NCI-H146 treated with DMSO at 0.1 percent for 48 hours (cell line): ENCODE data around the gene NEK8.

Experiments
- DNase-seq: peaks from one replicate; lab custom pipeline; 2025; ENCODE audit not compliant: unreplicated experiment; lab: John Stamatoyannopoulos, UW

The NEK8 gene

DNA sequence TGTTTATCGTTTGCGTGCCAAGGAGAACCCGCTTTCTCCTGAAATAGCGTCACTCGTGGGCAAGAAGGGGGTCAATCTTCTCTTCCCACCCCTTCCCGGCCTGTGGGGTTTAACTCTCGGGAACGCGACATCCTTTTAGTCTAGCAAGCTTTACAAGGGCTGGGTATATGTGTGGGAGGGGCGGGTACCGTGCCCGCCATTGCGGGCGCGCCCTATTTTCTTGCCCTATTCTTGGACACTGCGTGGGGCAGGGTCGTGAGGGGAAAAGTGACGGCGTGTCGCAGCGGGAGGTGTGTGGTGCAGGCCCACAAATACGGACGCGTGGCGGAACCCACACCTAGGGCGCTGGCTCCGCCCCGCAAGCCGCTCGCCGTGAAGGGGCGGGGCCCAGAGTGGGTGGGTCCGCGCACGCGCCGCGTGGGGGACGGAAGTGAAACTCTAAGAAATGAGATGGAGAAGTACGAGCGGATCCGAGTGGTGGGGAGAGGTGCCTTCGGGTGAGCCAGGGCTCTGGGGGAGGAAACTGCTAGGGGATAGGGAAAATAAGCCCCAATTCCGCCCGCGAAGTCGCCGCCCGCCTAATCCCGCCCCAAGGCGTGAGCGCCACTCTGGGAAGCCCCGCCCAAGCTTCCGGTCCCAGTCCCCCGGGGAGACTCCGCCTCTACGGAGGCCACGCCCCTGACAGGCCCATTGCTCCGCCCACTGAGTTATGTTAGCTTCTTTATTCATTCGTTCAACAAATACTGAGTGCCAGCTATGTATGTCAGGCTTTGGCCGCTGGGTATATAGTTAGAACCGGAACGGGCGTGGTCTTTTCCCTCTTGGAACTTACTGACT lies at the start of gene NEK8:
Gene NEK8 (plus strand): TSS at position 425 of the 837 bp plus-strand sequence. CDS start 26 bp downstream, at position 451.
- peak; percentile 81 for DNase-seq

GRCh38 chr17:28682655-28683054 lies 45.9 kb upstream of the NEK8 start:
- DNase-seq: no peak

- no peak for DNase-seq
Measured at GRCh38 chr17:28684963-28685362, 43.6 kb upstream of the NEK8 start.

DNA sequence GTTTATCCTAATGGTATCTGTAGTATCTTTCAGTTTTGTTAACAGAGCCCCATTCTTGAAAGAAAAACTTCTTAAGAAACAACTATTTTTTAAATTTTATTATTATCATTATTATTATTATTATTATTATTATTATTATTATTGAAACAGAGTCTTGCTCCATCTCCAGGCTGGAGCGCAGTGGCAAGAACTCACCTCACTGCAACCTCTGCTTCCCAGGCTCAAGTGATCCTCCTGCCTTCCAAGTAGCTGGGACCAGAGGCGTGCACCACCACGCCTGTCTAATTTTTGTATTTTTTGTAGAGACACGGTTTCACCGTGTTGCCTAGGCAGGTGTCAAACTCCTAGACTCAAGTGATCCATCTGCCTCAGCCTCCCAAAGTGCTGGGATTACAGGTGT lies 43.2 kb upstream of the NEK8 start:
- no peak for DNase-seq

DNA sequence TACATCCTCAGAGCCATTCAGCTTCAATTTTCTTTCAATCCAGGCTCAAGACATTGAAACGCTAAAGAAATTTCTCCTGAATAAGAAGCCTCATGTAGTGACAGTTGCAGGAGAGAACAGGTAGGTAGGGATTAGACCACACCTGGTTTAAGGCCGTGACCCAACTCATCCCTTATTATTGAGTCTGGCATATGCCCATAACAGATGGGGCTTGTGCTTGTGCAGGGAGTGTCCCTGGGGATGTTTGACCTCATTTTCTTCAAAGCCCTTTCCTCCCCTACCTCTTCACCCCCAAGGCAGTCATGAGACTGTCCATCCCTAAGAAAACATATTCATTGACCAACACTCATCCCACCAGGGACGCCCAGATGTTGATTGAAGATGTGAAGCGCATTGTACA lies 42.3 kb upstream of the NEK8 start:
- no peak for DNase-seq

DNA sequence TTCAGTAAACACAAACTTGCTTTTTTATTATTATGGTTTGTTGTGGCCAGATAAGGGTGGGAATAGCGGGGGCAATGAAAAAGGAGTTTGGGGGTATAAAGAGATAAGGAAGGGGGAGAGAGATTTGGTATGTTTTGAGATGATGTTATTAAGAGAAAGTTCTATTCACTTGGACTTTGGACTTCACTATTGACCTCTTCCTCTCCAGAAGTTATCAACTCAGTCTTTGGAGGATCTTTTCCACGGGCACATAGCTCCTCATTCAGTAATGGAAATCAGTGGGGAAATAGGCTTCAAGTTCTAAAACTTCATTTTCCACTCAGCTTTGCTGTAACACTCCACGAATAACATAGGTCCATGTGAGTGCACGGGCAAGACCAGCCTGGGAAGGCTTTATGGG lies 40.1 kb upstream of the NEK8 start:
- DNase-seq: no peak

DNA sequence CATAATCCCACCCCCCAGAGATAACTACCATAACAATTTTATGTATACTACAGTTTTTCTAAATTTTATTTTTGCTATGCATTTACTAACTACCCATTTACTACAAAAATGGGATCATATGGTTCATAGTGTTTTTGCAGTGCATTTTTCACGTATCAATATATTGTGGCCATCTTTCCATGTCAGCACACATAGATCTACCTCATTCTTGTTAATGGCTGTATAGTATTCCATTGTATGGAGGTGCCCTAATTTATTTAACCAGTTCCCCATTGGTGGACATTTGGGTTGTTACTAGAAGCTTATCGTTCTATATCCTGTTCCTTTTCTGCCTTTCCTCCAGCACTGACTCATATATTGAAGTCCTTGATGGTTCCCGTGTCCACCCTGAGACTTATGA lies 39.6 kb upstream of the NEK8 start:
- no peak for DNase-seq

- DNase-seq: no peak
Measured at GRCh38 chr17:28693869-28694268, 34.7 kb upstream of the NEK8 start.

DNA sequence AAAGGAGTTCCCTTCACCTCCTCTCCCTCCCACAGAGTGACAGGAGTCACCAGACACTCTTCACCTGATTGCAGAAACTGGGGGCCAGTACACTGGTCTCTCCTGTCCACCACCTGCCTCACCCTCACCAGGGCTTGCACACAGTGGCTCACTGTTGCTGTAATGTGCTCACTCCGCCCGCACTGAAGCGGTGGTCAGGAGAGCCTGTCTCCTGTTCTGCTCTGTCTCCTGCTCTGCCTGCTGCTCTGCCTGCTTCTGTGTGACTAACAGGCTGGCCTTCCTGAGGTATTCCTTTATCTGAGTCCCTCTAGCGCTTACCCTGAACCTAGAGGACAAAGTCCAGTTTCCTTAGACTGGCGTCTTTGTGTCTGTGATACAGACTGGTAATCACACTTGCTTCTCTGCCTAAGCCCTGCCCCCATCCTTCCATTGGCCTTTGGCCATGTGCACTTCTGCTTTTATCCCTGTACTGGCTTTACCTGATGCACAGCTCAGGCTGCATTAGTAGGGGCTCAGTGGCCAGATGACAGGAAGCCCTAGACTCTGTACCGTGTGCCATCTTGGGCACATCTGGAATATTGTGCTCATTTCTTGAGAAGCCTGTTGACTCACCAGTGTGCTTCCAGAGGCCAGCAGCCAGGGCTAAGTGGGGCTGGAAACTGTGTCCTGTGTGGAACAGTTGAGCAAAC lies 30.2 kb upstream of the NEK8 start:
- DNase-seq: no peak

GRCh38 chr17:28700278-28700677 lies 28.3 kb upstream of the NEK8 start:
- no peak for DNase-seq

DNA sequence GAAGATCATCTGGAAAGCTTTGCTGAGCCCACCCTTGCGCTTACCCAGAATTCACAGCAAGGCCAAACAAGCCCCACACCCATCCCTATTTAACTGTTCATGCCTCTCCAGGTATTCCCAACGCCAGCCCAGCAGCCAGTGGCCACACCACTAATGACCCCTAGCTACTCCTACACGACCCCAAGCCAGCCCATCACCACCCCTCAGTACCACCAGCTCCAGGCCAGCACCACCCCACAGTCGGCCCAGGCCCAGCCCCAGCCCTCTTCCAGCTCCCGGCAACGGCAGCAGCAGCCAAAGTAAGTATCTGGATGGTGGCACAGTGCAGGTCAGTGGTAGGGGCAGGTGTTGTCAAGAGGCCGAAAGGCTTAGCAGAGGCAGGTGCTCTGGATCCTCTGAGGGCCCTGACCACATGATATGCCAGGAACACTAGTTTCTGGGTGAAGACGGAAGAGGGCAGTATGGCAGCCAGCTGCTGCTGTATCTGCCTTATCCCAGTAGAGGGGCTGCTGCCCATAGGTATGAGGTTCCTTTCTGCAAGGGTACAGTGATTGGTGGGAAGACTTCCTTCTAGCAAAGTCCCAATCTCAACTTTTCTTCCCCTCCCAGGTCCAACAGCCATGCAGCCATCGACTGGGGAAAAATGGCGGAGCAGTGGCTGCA lies 27.6 kb upstream of the NEK8 start:
- DNase-seq: no peak

GRCh38 chr17:28702026-28702751 lies 26.4 kb upstream of the NEK8 start:
- DNase-seq: no peak

DNA sequence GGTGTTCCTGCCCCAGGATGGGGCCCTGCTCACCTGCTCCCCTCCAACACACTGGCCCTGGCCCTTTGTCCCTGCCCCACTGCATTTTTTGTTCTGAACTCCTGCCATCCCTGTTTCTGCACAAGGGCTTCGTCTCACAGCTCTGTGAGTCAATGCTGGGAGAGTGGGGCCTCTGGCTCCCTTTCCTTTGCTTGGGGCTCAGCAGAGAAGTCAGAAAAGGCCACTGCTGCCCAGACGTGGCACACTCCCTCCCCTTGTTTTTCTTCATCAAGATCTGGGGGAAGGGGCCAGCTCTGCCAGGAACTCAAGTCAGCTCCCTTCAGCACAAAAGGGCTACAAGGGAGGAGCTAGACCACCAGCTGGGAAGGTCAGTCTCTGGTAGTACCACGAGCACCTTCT lies 25.8 kb upstream of the NEK8 start:
- DNase-seq: no peak

DNA sequence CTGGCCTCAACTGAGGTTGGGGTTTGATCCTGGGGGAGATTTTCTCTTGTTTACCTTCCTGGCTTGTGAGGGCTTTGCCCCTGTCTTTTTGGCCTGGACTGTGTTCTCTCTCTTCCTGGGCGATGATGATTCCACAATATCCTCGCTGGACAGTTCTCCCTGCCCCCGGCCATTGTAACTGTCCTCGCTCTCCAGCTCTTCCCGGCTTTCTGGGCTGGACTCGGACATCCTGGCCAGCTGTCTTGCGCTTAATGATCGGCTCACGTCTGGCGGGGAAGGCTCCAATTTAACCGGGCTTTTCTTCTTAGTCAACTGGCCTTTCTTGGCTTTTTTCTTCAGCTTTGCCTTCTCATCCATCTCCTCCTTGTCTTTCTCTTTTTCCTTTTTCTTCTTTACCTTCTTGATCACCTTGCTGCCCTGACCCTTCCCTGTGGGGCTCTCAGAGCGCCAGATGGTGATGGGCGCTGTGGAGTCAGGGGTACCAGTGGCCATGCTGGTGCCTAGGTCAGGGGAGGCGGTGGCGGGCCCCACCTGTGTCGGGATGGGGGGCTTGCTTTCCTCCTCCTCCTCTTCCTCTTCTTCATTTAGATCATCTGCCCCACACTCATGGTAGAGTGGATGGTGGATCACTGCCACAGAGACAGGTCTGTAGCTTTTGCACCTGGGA lies 24.9 kb upstream of the NEK8 start:
- DNase-seq: no peak

DNA sequence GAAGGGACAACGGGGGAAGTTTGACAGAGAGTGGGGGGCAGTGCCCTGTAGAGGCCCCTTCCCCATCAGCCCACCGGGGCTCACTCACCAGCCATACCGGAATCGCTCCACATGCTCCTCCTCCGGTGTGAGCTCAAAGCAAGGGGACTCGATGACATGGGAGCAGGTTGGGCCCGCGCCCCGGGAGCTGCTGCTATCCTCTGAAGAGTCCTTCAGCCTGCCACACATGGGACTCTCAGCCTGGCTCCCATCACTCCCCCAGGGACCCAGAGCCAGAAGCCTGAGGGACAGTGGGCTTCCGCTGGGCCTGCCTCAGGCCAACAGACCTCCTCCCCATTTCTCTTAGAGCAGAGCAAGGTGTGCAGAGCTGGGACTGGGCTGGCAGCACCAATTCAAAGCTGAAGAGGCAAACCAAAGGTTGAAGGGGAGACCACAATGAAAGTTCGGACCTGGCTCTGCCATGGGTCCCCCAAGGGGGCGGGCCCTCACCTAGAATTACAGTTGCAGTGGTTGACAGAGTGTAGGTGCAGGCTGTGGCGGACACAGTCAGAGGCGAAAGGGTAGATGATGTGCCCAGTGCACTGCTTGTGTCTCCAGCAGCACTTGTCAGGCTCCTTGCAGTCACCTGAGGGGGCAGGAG lies 24.2 kb upstream of the NEK8 start:
- DNase-seq: no peak

- DNase-seq: no peak
Measured at GRCh38 chr17:28705074-28705659, 23.4 kb upstream of the NEK8 start.

DNA sequence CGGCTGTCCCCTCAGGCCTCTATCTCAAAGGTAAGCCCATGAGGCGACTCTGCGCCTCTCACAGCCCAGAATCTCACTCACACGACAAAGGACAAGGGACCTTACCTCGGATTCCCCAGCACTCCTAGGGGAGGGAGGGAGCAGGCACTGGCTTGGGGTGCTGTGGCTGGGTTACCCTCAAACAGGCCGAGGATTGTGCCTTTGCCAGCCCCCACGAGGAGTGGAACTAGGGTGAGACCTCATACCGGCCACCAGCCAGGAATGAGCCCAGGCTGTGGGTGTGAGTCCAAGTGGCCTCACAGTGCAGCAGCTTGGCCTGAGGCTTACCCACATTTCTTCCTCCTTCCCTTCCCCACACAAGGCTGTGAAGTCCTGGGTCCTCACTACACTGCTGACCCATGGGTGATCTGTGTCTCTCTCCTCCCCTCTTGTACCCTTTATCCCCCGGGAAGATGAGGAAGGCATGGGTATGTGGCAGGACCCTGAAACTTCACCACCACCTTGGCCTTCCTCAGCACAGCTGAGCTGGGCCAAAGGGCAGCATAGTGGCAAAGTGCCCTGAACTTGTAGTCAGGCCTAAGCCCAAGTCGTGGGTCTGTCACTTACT lies 22.8 kb upstream of the NEK8 start:
- DNase-seq: no peak

GRCh38 chr17:28706471-28707338 lies 21.9 kb upstream of the NEK8 start:
- DNase-seq: no peak

- no peak for DNase-seq
Measured at GRCh38 chr17:28707339-28707720, 21.3 kb upstream of the NEK8 start.
